ENCODE data around the gene APBB2.

Gene APBB2

DNA sequence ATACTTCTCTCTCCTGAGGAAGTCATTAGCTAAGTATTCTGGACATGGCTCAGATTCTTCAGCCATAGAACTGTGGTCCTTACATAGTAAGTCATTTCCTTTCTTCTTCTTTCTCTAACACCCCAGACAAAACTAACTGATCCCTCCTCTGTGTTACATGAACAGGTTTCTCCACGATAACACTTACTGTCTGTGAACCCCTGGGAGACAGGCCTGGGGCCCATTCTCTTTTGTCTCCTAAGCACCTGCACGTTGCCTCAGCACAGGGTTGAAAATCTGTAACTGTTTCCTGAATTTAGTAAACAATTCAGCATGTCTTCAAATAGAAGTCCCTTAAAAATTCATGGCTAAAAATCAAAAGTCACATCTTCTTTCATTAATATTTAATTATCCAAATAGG is 24.7 kb downstream of the APBB2 start:
- DNase-seq (ENCODE audit: low spot score), result no peak
- TF ChIP-seq, protein P1, sequence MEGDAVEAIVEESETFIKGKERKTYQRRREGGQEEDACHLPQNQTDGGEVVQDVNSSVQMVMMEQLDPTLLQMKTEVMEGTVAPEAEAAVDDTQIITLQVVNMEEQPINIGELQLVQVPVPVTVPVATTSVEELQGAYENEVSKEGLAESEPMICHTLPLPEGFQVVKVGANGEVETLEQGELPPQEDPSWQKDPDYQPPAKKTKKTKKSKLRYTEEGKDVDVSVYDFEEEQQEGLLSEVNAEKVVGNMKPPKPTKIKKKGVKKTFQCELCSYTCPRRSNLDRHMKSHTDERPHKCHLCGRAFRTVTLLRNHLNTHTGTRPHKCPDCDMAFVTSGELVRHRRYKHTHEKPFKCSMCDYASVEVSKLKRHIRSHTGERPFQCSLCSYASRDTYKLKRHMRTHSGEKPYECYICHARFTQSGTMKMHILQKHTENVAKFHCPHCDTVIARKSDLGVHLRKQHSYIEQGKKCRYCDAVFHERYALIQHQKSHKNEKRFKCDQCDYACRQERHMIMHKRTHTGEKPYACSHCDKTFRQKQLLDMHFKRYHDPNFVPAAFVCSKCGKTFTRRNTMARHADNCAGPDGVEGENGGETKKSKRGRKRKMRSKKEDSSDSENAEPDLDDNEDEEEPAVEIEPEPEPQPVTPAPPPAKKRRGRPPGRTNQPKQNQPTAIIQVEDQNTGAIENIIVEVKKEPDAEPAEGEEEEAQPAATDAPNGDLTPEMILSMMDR (IDR thresholded peaks at IDR 0.05; ENCODE audit: extremely low read depth, missing control alignments), result no peak

DNA sequence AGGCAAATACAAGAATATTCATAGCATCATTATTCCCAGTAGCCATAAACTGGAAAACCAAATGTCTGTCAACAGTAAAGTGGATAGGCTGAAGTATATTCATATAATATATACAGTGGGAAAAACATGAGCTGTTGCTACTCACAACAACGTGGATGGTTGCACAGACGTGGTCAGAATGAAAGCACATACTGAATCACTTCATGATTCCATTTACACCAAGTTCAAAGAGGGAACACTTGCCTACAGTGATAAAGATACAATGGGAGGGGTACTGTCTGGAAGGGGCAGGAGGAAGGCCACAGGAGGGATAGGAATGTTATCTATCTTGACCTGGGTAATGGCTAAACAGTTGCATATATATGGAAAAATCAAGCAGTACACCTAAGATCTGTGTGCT is 25.3 kb downstream of the APBB2 start:
- DNase-seq (ENCODE audit: low spot score), result no peak

DNA sequence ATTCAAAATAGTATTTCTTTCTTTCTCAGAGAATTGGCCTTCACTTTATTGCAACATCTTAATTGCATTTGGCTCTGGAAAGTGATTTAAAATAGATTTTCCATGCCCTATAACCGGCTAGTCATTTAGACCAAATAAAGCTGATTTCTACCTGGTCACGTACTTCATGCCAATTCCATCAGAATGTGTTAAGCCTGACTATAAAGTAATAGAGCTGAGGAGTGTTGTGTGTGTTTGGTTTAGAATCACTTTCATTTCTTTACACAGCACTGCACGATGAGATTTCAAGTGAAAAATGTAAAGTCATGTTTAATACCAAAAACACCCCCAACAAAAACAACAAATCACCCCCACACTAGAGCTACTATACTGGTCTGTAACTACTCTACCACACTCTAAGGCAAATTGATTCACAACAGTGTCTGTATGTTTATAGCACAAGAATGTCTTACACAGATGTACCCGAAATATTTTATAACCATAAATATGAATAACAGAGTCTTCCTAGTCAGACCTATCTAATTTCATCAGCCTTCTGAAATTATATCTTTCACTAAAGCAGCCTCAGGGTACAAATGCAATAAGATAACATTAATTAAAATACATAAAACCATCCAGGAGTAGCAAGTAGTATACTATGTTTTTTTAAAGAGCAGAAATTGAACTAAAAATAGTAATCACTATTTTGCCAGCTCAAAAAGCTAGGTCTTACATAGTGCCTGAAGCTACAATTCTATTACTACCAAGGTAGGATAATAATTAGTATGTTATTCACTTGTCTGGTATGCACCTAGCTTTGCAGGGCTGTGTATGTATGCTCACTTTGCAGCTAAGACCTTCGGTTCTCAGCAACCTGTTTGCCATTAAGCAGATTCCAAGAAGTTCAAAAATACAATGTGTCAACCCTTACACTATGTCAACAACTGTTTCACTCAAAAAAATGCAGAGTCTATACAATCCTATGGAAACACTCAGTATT is 28.4 kb downstream of the APBB2 start:
- TF ChIP-seq, protein P1 (IDR thresholded peaks at IDR 0.05; ENCODE audit: extremely low read depth, missing control alignments), result no peak

More for the DNA sequence above, 25.3 kb downstream of the APBB2 start:
- TF ChIP-seq, protein P1 (IDR thresholded peaks at IDR 0.05; ENCODE audit: extremely low read depth, missing control alignments), result no peak

DNA sequence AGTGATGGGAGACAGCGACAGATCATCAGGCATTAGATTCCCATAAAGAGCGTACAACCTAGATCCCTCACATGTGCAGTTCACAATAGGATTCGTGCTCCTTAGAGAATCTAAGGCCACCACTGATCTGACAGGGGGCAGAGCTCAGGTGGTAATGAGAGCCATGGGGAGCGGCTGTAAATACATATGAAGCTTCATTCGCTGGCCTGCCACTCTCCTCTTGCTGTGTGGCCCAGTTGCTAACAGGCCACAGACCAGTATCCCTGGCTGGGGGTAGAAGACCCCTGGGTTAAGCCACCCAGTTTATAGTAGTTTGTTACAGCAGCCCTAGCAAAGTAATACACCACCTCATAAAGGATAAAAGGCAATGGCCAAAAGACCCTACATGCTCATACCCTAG is 30.3 kb downstream of the APBB2 start:
- DNase-seq (ENCODE audit: low spot score), result no peak
- TF ChIP-seq, protein P1 (IDR thresholded peaks at IDR 0.05; ENCODE audit: extremely low read depth, missing control alignments), result no peak

More for the DNA sequence above, 28.4 kb downstream of the APBB2 start:
- no peak for DNase-seq (ENCODE audit: low spot score)

DNA sequence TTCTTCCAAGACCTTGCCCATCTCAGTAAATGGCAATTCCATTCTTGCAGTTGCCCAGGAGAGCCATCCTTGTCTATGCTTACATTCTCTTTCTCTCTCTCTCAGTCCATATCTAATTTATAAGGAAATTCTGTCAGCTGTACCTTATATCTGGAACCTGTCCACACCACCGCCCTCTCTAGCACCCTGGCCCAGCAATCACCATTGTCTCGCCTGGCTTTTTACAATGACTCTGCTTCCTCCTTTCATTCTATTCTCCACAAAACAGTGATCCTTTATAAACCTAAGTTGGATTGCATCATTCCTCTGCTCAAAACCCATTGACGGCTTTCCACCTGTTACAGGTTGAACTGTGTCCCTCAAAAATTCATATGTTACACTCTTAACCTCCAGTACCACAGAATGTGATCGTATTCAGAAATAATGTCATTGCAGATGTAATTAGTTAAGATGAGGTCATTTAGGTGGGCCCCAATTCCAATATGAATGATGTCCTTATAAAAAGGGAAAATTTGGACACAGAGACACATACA is 31.3 kb downstream of the APBB2 start:
- no peak for DNase-seq (ENCODE audit: low spot score)
- TF ChIP-seq, protein P1 (IDR thresholded peaks at IDR 0.05; ENCODE audit: extremely low read depth, missing control alignments), result no peak

DNA sequence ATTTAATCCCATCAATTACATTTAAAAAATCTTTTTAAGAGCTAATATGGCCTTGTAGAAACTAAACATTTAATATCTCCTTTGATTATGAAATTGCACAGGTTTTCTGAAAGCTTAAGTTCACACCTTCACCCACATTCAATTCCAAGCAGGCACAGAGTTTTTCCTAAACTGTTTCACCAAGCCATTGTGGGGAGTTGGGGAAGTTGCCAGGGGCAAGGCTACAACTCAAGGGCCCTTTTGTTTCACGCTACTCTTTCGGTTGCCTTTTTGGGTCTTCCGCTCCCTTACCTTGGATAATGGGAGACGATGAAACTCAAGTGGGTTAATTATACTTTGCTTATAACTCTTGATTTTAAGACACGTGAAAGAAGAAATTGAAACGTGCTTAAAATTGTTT is 33.3 kb downstream of the APBB2 start:
- DNase-seq (ENCODE audit: low spot score), result no peak
- TF ChIP-seq, protein P1 (IDR thresholded peaks at IDR 0.05; ENCODE audit: extremely low read depth, missing control alignments), result no peak

DNA sequence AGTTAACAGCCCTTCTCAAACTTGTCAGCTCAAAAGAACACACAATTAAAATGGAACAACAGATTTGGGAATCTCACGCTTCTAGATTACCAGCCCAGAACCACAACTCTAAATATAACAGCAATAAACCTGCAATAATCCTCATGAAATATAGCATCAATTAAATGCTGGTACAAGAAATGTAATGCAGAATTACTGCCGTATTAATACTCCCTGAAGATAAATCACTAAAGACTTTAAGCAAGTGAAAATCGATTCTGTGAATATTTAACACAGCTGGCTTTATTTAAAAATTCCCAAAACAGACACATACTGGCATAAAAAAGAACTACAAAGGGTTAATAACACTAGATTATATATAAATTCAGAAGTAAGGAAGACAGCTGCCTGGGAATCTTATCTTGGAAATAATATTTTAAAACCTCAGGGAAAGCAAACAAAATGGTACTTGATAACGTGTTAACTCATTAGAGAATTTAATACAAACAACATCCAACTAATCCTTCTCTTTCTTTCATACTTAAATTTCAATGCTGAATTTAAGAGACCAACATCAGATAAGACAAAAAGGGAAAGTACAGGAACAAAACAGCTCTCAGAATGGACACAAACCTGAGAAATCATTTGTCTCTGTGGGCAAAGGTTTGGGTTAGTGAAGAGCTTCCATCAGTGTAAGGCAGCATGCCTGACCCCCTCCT is 34.7 kb downstream of the APBB2 start:
- TF ChIP-seq, protein P1 (IDR thresholded peaks at IDR 0.05; ENCODE audit: extremely low read depth, missing control alignments), result no peak

More for the DNA sequence above, 34.7 kb downstream of the APBB2 start:
- DNase-seq (ENCODE audit: low spot score), result no peak

Measured in GM20000 (cell line).